Activated CD4-positive, CD25-positive, alpha-beta regulatory T cell (primary cell): ENCODE results near the gene HLA-G.

Source experiments
- DNase-seq, 4 experiments: peaks; one replicate each; lab custom pipeline; 2025; lab: John Stamatoyannopoulos, UW

HLA-G gene

GRCh38 chr6:29816030-29816429 is 11.6 kb upstream of the HLA-G start:
- DNase-seq: no peak

GRCh38 chr6:29818892-29819291 is 8.7 kb upstream of the HLA-G start:
- DNase-seq: no peak

DNA sequence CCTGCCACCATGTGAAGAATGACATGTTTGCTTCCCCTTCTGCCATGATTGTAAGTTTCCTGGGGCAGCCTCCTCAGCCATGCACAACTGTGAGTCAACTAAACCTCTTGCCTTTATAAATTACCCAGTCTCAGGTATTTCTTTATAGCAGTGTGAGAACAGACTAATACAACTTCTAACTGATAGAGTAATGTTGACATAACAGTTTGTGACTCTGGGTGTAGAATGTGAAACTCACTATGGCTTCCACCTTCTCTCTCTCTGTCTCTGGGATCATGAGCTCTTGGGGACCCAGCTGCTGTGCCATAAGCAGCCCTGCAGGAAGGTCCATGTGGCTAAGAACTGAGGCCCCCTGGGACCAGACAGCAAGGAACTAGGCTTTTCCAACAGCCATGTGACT is 3.5 kb upstream of the HLA-G start:
- DNase-seq: no peak

DNA sequence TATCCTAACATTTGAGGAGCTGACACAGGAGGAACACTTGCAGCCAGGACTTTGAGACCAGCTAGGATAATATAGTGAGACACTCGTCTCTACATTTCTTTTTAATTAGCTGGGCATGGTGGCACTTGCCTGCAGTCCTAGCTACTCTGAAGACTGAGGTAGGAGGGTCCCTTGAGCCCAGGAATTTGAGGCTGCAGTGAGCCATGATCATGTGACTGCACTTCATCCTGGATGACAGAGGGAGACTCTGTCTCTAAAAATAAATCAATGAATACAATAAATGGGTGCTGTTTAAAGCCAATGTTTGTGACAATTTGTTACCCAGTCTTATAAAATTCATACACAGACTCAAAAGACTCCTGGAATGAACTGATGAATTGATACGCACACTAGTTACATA is 1.8 kb upstream of the HLA-G start:
- no peak for DNase-seq

DNA sequence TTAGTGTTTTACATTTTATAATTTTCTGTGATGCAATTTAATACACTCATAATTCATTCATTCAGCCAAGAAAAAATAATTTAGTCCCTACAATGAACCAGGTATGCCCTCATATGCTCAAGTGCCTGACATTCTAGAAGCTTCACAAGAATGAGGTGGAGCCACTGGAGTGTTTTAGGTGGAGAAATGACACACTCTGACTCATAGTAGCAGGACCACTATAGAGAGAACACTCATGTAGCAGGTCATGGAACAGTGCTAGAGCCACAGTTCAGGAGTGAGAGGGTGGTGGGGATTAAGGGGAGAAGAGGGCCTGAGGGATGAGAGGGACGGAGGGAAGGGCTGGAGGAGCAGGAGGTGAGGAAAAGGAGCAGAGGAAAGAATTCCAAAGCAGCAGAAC is 1.4 kb upstream of the HLA-G start:
- DNase-seq: no peak

GRCh38 chr6:29828471-29828797 is 809 bp downstream of the HLA-G start:
- DNase-seq: no peak

DNA sequence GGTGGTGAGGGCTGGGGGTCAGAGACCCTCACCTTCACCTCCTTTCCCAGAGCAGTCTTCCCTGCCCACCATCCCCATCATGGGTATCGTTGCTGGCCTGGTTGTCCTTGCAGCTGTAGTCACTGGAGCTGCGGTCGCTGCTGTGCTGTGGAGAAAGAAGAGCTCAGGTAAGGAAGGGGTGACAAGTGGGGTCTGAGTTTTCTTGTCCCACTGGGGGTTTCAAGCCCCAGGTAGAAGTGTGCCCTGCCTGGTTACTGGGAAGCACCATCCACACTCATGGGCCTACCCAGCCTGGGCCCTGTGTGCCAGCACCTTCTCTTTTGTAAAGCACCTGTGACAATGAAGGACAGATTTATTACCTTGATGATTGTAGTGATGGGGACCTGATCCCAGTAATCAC is 2.1 kb downstream of the HLA-G start:
- DNase-seq: no peak

GRCh38 chr6:29830409-29830808 is 2.8 kb downstream of the HLA-G start:
- no peak for DNase-seq

DNA sequence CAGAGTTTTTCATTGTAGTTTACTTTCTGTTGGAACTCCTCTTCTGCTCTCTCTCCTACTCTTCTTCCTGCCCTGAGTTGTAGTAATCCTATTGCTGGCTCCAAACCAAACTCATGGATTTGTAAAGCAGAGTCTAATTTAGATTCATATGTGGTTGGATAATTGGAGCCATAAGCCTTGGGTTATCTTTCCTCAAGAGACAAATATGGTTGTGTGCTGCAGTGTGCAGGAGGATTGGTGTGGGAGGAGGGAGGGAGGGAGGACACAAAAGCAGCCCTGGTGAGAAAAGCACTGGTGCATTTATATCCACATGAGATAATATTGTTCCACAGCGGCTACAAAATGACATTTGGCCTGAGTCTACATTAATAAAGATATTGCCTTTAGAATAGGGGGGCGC is 4.2 kb downstream of the HLA-G start:
- no peak for DNase-seq

- peak; percentile 14 to 38 (median 27) for DNase-seq
These were observed 7.2 kb downstream of the HLA-G start for GRCh38 chr6:29834564-29835436.

DNA sequence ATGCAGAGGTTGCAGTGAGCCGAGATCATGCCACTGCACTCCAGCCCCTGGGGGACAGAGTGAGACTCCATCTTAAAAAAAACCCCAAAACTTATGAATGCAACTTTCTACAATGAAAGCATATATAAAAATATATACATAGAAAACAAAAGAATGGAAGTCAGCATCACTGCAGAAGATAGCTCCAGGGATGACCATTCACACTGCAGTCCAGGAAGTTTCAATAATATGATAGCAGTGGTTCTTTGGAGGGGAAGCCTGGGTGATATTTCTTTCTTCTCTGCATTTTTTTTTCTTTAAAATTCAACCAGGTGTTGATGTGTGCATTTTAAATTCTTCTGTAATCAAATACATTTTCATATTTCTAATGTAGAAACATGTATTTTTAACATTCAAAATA is 12.3 kb downstream of the HLA-G start:
- DNase-seq: no peak

DNA sequence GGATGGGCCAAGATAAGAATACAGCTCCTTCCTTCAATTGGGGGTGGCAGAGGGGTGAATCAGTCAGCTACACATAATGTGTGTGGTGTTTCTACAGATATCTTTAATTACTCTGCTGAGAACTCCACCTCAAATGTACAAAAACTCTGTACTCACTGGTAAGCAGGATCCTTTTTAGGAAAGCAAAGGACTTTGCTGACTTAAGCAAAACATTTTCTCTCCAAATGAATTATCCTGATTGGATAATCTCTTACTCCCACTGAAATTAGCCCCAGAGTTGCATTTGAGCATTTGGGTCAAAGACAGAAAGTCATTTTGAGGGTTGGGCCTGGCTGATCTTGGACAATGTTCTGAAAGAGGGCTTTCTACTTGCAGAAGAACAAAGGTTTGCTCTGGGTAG is 13.4 kb downstream of the HLA-G start:
- DNase-seq: no peak

GRCh38 chr6:29845405-29846006 is 17.9 kb downstream of the HLA-G start:
- DNase-seq: no peak

DNA sequence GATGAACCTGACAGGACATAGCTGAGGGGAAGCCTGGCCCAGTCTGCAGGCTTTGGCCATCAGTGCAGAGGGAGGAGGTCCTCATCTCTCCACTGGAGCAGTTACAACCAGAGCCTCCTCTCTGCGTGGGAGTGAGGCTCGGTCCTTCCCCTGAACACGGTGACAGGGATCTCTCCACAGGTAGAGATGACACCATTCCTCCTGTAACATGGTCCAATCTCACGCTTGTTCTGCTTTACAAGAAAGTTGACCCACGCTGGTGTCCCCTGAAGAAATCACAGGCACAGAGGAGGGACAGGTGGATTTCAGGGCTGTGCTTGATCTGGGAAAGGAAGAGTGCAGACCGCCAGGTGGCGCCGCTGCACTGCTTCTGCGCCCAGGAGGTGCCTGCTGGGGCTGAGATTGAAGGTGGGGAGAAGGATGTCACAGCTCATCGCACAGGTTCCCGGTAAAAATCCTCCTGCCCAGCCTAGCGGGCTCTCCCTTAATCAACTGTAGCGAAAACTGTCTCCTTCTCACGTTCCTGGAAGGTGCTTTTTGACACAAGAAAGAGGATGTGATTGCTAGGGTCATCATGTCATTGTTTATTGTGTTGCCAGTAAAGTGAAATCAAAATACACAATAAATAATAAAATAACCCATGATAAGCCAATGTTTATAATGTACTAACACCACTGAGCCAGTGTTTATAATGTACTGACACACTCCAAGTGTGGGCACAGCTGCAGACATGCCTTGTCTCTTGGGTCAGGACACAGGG is 20.4 kb downstream of the HLA-G start:
- peak; percentile 69 to 78 (median 74) for DNase-seq

DNA sequence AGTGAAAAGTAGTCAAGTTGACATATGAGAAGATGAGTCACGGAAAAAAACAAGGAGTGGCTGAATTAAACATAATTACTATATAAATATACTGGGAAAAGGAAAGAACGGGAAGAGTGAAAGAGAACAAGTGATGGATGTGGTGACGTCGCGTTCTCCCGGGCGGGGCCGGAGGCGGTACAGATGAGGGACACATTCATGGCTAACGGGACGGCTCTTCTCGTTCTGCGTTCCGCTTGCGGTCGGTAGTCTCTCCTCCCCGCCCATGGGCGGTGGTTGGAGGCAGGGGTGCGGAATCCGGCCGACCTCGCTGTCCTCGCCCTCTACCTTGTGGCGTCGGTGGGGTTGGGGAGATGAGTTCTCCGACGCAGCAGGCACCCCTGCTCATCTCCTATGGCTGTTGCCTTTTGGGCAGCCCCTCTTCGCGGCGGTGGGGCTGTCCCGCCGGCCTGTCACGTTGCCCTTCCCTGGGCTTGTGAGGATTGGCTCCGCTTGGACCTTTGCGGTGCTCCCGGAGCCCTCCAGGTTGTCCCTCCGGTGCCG is 22.5 kb downstream of the HLA-G start:
- DNase-seq: no peak

DNA sequence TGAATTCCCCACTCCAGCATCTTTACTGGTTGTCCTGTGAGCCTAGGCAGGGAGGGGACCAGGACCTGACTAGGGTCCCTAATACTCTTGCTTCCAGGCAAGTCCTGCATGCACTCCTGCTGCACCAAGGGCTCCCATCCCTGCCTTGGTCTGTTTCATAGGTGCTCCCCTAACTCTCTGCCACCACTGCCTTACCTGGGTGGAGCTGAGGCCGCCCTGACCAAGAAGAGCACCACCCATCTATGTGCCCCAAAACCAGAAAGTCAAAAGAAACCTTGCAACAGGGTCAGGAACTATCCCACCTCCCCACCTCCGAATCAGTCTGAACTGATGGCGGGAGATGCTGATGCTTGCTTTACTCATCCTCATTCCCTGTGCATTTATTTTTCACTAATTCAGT is 23.6 kb downstream of the HLA-G start:
- DNase-seq: no peak

DNA sequence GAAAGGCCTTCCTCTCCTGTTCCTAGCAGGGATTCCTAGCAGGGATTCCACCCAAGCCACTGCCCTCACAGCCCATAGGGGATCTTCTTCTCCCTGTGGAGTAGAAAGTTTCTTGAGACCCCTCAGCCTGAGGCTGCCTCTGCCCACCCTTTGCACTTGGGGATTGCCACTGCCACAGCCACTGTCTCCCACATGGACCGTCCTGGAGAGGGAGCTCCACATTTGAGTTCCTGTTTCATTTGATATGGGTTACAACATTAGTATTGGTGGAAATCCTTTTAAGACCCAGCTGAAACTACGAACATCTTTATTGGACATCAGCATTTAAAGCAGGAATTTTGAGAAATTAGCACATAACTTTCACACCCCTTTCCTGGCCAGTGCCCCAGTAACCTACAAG is 25.6 kb downstream of the HLA-G start:
- DNase-seq: no peak

DNA sequence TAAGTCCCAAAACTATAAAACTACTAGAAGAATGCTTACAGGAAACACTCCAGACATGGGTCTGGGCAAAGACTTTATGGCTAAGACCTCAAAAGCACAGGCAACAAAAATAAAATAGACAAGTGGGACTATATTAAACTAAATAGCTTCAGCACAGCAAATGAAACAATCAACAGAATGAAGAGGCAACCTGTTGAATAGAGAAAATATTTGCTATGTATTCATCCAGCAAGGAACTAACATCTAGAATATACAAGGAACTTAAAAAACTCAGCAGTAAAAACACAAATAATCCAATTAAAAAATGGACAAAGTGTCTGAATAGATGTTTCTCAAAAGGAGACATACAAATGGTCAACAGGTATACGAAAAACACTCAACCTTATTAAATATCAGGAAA is 30.4 kb downstream of the HLA-G start:
- no peak for DNase-seq

- DNase-seq: no peak
These were observed 34.1 kb downstream of the HLA-G start for GRCh38 chr6:29861521-29862255.

DNA sequence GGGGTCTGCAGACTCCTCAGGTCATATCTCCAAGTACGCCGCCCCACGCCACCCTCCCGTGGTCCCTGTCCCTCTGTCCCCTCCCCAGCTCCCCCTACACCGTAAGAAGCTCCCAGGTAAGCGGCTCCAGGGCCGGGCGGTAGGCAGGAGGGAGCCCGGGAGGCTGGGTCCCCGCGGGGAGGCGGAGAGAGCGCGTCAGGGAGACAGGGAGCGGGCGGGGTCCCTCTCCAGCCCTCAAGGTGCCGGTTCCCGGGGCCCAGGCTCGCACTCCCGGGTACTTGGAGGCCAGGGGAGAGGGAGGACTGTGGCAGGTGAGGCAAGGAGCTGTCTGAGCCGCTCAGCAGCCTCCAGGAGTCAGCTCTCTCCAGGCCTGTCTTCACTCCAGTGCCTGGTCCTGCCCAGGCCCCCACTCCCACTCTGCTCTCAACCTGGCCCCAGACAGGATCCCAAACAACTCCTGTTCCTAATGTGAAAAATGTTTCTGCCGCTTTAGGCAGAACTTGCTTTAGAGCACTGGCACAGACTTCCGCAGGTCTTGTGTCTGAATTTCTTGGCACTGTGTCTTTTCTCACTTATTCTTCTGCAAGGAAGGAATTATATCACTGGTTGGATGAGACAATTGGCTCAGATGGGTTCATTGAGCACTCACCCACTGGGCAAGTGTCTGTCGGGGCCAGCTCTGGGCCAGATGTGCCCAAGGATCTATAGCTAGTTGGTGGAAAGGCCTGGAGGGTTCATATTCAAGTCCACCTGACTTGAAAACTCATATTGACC is 36.6 kb downstream of the HLA-G start:
- DNase-seq: no peak

GRCh38 chr6:29865631-29866030 is 38.0 kb downstream of the HLA-G start:
- no peak for DNase-seq
